Mesendoderm (in vitro differentiated cells): ENCODE measurements around the gene SLC11A1. TPM values are rescaled to one million over a fixed set of nuclear protein-coding genes. Genes with fewer than 3 reads are reported as not detected.

ENCODE experiments used
- small RNA-seq: library from polyadenylated mRNA; stranded (forward); fragments of <200 nt; extraction: miRNeasy Mini kit (QIAGEN cat#:217004); gene quantifications from one replicate; pipeline ENCODE3, GENCODE V24; 2013; ENCODE audit not compliant: insufficient read depth

The SLC11A1 gene

Small RNA genes within 50 kb of the gene (small RNA-seq; reads per million reads assigned to genes)
- gene MIR26B, result 2,295 reads per million, percentile 99 among the genes with 10 or more reads in this experiment
- not detected for gene MIR6810
